ENCODE measurements around the gene ZMYM5.

ZMYM5 gene

GRCh38 chr13:19834704-19835103 is 28.7 kb downstream of the ZMYM5 start:
- H3K36me3 ChIP-seq (replicated peaks in 1 of 2; ENCODE audit: control insufficient read depth in 2 of 2, insufficient read depth in 2 of 2, low read length in 2 of 2), result peaks cover 18 to 89% of the 10 kb centered on the region in 2 donors
- WGBS, 2 donors (ENCODE audit: extremely low coverage in 2 of 2, insufficient read length in 2 of 2, insufficient replicate concordance in 1 of 2), result no CpG with 5 or more reads among the region's 4 CpGs
- H2BK5ac ChIP-seq (ENCODE audit: low read length), result no peak overlapping the region

GRCh38 chr13:19822673-19823072 is 40.8 kb downstream of the ZMYM5 start:
- Histone ChIP-seq H2BK5ac (ENCODE audit: low read length) (no peak overlapping the region), H3K4me1 (ENCODE audit: control insufficient read depth in 2 of 2, insufficient read depth in 1 of 2, low read depth in 1 of 2, low read length in 2 of 2) (no peaks in the 10 kb centered on the region), H3K4me2 (ENCODE audit: insufficient read depth, low read length, poor library complexity, severe bottlenecking) (no peak overlapping the region), H3K79me1 (ENCODE audit: low read depth, low read length) (no peaks in the 10 kb centered on the region), H2AK5ac (ENCODE audit: low read depth, low read length) (no peak overlapping the region), H3K9ac (ENCODE audit: low read depth, low read length, poor library complexity) (no peak overlapping the region), H2AFZ (ENCODE audit: low read length) (no peak overlapping the region), H4K8ac (ENCODE audit: low read depth, low read length) (no peak overlapping the region), H2BK12ac (ENCODE audit: low read length) (no peak overlapping the region), H2BK15ac (ENCODE audit: low read length) (no peak overlapping the region), H3K18ac (ENCODE audit: low read length) (no peak overlapping the region), H3K36me3 (replicated peaks in 1 of 2; ENCODE audit: control insufficient read depth in 2 of 2, insufficient read depth in 2 of 2, low read length in 2 of 2) (peaks cover 9 to 84% of the 10 kb centered on the region in 2 donors), H2BK120ac (ENCODE audit: low read depth, low read length) (no peak overlapping the region), H3K4me3 (ENCODE audit: low read length in 2 of 2) (no peak overlapping the region), H3K27ac (replicated peaks; ENCODE audit: low read length) (no peak overlapping the region), H3K9me3 (replicated peaks in 1 of 2; ENCODE audit: control insufficient read depth in 2 of 2, insufficient read depth in 1 of 2, low read depth in 1 of 2, low read length in 2 of 2) (peaks cover 3 to 11% of the 10 kb centered on the region in 2 donors), H4K91ac (ENCODE audit: low read depth, low read length, poor library complexity) (no peak overlapping the region), H3K27me3 (ENCODE audit: control insufficient read depth in 3 of 3, insufficient read depth in 3 of 3, low read depth in 1 of 3, low read length in 3 of 3) (no peaks in the 10 kb centered on the region), H3K14ac (ENCODE audit: low read length) (no peak overlapping the region), H3K23ac (ENCODE audit: low read depth, low read length, poor library complexity) (no peak overlapping the region), H3K4ac (ENCODE audit: low read length) (no peak overlapping the region)
- no peak for DNase-seq (ENCODE audit: low spot score)
- WGBS, 2 donors (ENCODE audit: extremely low coverage in 2 of 2, insufficient read length in 2 of 2, insufficient replicate concordance in 1 of 2), result no CpG with 5 or more reads among the region's 3 CpGs

More at GRCh38 chr13:19834704-19835103, 28.7 kb downstream of the ZMYM5 start:
- H2BK15ac ChIP-seq (ENCODE audit: low read length), result no peak overlapping the region
- no peak overlapping the region for H3K27ac ChIP-seq (replicated peaks; ENCODE audit: low read length)
- no peak overlapping the region for H2AFZ ChIP-seq (ENCODE audit: low read length)
- H3K9ac ChIP-seq (ENCODE audit: low read depth, low read length, poor library complexity), result no peak overlapping the region
- no peak overlapping the region for H4K8ac ChIP-seq (ENCODE audit: low read depth, low read length)
- H3K4ac ChIP-seq (ENCODE audit: low read length), result no peak overlapping the region
- no peak overlapping the region for H3K18ac ChIP-seq (ENCODE audit: low read length)
- H4K91ac ChIP-seq (ENCODE audit: low read depth, low read length, poor library complexity), result no peak overlapping the region
- no peaks in the 10 kb centered on the region for H3K9me3 ChIP-seq (replicated peaks in 1 of 2; ENCODE audit: control insufficient read depth in 2 of 2, insufficient read depth in 1 of 2, low read depth in 1 of 2, low read length in 2 of 2)
- no peaks in the 10 kb centered on the region for H3K27me3 ChIP-seq (ENCODE audit: control insufficient read depth in 3 of 3, insufficient read depth in 3 of 3, low read depth in 1 of 3, low read length in 3 of 3)
- no peaks in the 10 kb centered on the region for H3K4me1 ChIP-seq (ENCODE audit: control insufficient read depth in 2 of 2, insufficient read depth in 1 of 2, low read depth in 1 of 2, low read length in 2 of 2)
- DNase-seq (ENCODE audit: low spot score), result no peak
- no peak overlapping the region for H3K23ac ChIP-seq (ENCODE audit: low read depth, low read length, poor library complexity)
- no peak overlapping the region for H3K4me3 ChIP-seq (ENCODE audit: low read length in 2 of 2)
- no peaks in the 10 kb centered on the region for H3K79me1 ChIP-seq (ENCODE audit: low read depth, low read length)
- H2BK120ac ChIP-seq (ENCODE audit: low read depth, low read length), result no peak overlapping the region
- no peak overlapping the region for H2BK12ac ChIP-seq (ENCODE audit: low read length)
- H3K4me2 ChIP-seq (ENCODE audit: insufficient read depth, low read length, poor library complexity, severe bottlenecking), result no peak overlapping the region
- H2AK5ac ChIP-seq (ENCODE audit: low read depth, low read length), result no peak overlapping the region
- no peak overlapping the region for H3K14ac ChIP-seq (ENCODE audit: low read length)

- Histone ChIP-seq H3K14ac (ENCODE audit: low read length) (no peak overlapping the region), H2AFZ (ENCODE audit: low read length) (no peak overlapping the region), H3K4me1 (ENCODE audit: control insufficient read depth in 2 of 2, insufficient read depth in 1 of 2, low read depth in 1 of 2, low read length in 2 of 2) (no peaks in the 10 kb centered on the region), H2BK5ac (ENCODE audit: low read length) (no peak overlapping the region), H3K9me3 (replicated peaks in 1 of 2; ENCODE audit: control insufficient read depth in 2 of 2, insufficient read depth in 1 of 2, low read depth in 1 of 2, low read length in 2 of 2) (peaks cover 3 to 11% of the 10 kb centered on the region in 2 donors), H3K18ac (ENCODE audit: low read length) (peak overlapping the region; percentile 16), H3K23ac (ENCODE audit: low read depth, low read length, poor library complexity) (no peak overlapping the region), H3K9ac (ENCODE audit: low read depth, low read length, poor library complexity) (no peak overlapping the region), H3K36me3 (replicated peaks in 1 of 2; ENCODE audit: control insufficient read depth in 2 of 2, insufficient read depth in 2 of 2, low read length in 2 of 2) (peaks cover 7 to 50% of the 10 kb centered on the region in 2 donors), H4K91ac (ENCODE audit: low read depth, low read length, poor library complexity) (no peak overlapping the region), H3K4ac (ENCODE audit: low read length) (no peak overlapping the region), H3K27ac (replicated peaks; ENCODE audit: low read length) (no peak overlapping the region), H2BK120ac (ENCODE audit: low read depth, low read length) (no peak overlapping the region), H3K4me2 (ENCODE audit: insufficient read depth, low read length, poor library complexity, severe bottlenecking) (no peak overlapping the region), H2BK12ac (ENCODE audit: low read length) (no peak overlapping the region), H2BK15ac (ENCODE audit: low read length) (no peak overlapping the region), H4K8ac (ENCODE audit: low read depth, low read length) (no peak overlapping the region), H3K27me3 (ENCODE audit: control insufficient read depth in 3 of 3, insufficient read depth in 3 of 3, low read depth in 1 of 3, low read length in 3 of 3) (no peaks in the 10 kb centered on the region), H3K79me1 (ENCODE audit: low read depth, low read length) (no peaks in the 10 kb centered on the region), H2AK5ac (ENCODE audit: low read depth, low read length) (no peak overlapping the region), H3K4me3 (ENCODE audit: low read length in 2 of 2) (no peak overlapping the region)
- peak; percentile 36 for DNase-seq (ENCODE audit: low spot score)
- WGBS, 2 donors (ENCODE audit: extremely low coverage in 2 of 2, insufficient read length in 2 of 2, insufficient replicate concordance in 1 of 2), result 100% methylated on average over 1 of the region's 27 CpGs; no CpG with 5 or more reads in 1 of the 2 donors
Measured at GRCh38 chr13:19818223-19818842, 45.1 kb downstream of the ZMYM5 start.

GRCh38 chr13:19817510-19818158 is 45.8 kb downstream of the ZMYM5 start:
- H3K27me3 ChIP-seq (ENCODE audit: control insufficient read depth in 3 of 3, insufficient read depth in 3 of 3, low read depth in 1 of 3, low read length in 3 of 3), result no peaks in the 10 kb centered on the region
- H3K9me3 ChIP-seq (replicated peaks in 1 of 2; ENCODE audit: control insufficient read depth in 2 of 2, insufficient read depth in 1 of 2, low read depth in 1 of 2, low read length in 2 of 2), result peaks cover 3 to 11% of the 10 kb centered on the region in 2 donors
- H2AFZ ChIP-seq (ENCODE audit: low read length), result no peak overlapping the region
- H3K4me2 ChIP-seq (ENCODE audit: insufficient read depth, low read length, poor library complexity, severe bottlenecking), result no peak overlapping the region
- H2AK5ac ChIP-seq (ENCODE audit: low read depth, low read length), result no peak overlapping the region
- H3K9ac ChIP-seq (ENCODE audit: low read depth, low read length, poor library complexity), result no peak overlapping the region
- H3K14ac ChIP-seq (ENCODE audit: low read length), result no peak overlapping the region
- no peak overlapping the region for H2BK5ac ChIP-seq (ENCODE audit: low read length)
- H3K23ac ChIP-seq (ENCODE audit: low read depth, low read length, poor library complexity), result no peak overlapping the region
- H3K27ac ChIP-seq (replicated peaks; ENCODE audit: low read length), result no peak overlapping the region
- no peak overlapping the region for H3K4ac ChIP-seq (ENCODE audit: low read length)
- H4K8ac ChIP-seq (ENCODE audit: low read depth, low read length), result no peak overlapping the region
- DNase-seq (ENCODE audit: low spot score), result no peak
- H3K79me1 ChIP-seq (ENCODE audit: low read depth, low read length), result no peaks in the 10 kb centered on the region
- no peak overlapping the region for H4K91ac ChIP-seq (ENCODE audit: low read depth, low read length, poor library complexity)
- no CpG with 5 or more reads among the region's 7 CpGs for WGBS, 2 donors (ENCODE audit: extremely low coverage in 2 of 2, insufficient read length in 2 of 2, insufficient replicate concordance in 1 of 2)
- no peak overlapping the region for H2BK12ac ChIP-seq (ENCODE audit: low read length)
- H3K4me1 ChIP-seq (ENCODE audit: control insufficient read depth in 2 of 2, insufficient read depth in 1 of 2, low read depth in 1 of 2, low read length in 2 of 2), result no peaks in the 10 kb centered on the region
- no peak overlapping the region for H3K4me3 ChIP-seq (ENCODE audit: low read length in 2 of 2)
- no peak overlapping the region for H3K18ac ChIP-seq (ENCODE audit: low read length)
- peaks cover 7 to 43% of the 10 kb centered on the region in 2 donors for H3K36me3 ChIP-seq (replicated peaks in 1 of 2; ENCODE audit: control insufficient read depth in 2 of 2, insufficient read depth in 2 of 2, low read length in 2 of 2)
- H2BK15ac ChIP-seq (ENCODE audit: low read length), result no peak overlapping the region
- H2BK120ac ChIP-seq (ENCODE audit: low read depth, low read length), result no peak overlapping the region
